22Rv1 (cell line): Measurements from ENCODE around the gene MRPL41.

Experiments
- H3K27ac ChIP-seq: fragments of 450-650 bp; 2 replicates; pipeline ENCODE4 v1.5.1; 2017
- ZFX ChIP-seq: fragments of 450-650 bp; IDR thresholded peaks from 2 replicates; pipeline ENCODE4 v1.6.1; 2017; ENCODE audit warnings: antibody characterized with exemption, borderline replicate concordance
- TF ChIP-seq, protein P1 (sequence below): fragments of 450-650 bp; IDR thresholded peaks from 2 replicates; pipeline ENCODE4 v1.5.1; 2017; ENCODE audit warnings: mild to moderate bottlenecking

The MRPL41 gene

DNA sequence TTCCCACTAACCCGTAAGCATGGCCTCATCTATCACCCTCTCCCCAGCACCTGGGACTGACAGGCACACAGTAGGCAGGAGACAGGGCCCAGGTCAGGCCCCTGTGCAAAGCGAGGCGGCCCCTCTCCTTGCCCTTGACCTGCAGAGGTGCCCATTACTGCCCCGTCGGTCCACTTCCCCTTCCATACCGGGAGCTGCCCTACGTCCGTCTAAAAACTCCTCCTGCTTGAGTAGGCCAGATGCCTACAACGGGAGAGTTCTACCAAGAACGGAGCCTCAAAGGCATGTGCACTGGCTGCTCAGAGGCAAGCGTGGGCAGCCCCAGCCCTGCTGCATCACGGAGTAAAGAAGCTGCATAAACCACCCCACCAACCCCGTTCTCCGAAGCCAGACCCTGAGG lies 31.7 kb downstream of the MRPL41 start:
- H3K27ac ChIP-seq, result no peak overlapping the region
- TF ChIP-seq ZFX, result no peak
- TF ChIP-seq, protein P1, sequence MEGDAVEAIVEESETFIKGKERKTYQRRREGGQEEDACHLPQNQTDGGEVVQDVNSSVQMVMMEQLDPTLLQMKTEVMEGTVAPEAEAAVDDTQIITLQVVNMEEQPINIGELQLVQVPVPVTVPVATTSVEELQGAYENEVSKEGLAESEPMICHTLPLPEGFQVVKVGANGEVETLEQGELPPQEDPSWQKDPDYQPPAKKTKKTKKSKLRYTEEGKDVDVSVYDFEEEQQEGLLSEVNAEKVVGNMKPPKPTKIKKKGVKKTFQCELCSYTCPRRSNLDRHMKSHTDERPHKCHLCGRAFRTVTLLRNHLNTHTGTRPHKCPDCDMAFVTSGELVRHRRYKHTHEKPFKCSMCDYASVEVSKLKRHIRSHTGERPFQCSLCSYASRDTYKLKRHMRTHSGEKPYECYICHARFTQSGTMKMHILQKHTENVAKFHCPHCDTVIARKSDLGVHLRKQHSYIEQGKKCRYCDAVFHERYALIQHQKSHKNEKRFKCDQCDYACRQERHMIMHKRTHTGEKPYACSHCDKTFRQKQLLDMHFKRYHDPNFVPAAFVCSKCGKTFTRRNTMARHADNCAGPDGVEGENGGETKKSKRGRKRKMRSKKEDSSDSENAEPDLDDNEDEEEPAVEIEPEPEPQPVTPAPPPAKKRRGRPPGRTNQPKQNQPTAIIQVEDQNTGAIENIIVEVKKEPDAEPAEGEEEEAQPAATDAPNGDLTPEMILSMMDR, result no peak

DNA sequence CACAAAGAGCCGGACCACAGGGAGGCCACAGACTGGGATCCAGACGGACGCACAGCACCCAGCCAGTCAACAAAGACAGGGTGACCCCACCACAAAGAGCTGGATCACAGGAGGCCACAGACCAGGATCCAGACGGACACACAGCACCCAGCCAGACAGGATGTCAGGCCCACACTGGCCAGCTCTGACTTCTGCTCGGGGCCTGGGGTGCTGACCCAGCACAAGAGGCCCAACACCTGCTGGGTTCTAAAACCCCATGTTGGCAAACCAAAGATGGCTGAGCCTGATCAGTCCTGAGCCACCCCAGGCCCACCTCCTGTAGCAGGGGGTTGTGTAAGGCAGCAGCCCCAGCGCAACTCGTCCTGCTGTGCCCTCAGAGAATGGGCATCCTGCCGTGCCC lies 32.3 kb downstream of the MRPL41 start:
- TF ChIP-seq, protein P1, result no peak
- TF ChIP-seq ZFX, result no peak
- no peak overlapping the region for H3K27ac ChIP-seq

DNA sequence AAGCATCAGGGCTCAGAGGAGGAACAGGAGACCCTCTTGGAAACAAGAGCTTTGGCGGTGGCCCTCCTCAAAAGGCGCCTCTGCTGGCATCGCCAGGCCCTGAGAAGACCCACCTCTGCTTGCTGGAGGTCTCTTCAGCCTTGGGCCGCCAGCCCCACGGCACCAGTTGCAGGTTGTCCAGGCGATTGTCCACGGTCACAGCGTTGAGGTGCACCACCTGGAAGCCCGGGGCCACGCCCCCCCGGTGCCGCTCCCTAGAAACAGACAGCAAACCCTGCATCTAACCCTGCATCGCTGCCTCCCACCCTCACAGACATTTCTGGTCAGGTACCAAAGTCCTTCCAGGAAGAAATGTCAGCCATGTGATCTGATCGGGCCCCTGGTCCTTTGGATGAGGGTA lies 35.2 kb downstream of the MRPL41 start:
- no peak overlapping the region for H3K27ac ChIP-seq
- TF ChIP-seq, protein P1, result no peak
- TF ChIP-seq ZFX, result no peak

DNA sequence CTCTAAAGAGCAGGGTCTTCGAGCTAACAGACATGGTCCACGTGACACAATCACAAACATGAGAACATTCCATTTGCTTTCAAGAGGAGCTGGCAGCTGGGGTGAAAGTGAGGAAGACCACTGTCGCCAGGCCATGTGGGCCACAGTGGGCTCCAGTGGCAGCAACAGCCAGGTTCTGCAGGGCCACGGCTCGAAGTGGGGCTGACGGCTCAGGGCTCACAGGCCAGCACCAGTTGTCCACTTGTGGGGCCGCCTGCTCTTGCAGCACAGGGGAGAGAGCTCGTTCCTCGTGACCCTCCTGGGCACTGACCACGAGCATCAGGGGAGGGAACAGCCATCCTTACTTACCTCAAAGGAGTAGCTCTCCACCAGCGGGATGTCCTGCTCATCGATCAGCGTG lies 36.6 kb downstream of the MRPL41 start:
- no peak overlapping the region for H3K27ac ChIP-seq
- no peak for TF ChIP-seq ZFX
- TF ChIP-seq, protein P1, result no peak

DNA sequence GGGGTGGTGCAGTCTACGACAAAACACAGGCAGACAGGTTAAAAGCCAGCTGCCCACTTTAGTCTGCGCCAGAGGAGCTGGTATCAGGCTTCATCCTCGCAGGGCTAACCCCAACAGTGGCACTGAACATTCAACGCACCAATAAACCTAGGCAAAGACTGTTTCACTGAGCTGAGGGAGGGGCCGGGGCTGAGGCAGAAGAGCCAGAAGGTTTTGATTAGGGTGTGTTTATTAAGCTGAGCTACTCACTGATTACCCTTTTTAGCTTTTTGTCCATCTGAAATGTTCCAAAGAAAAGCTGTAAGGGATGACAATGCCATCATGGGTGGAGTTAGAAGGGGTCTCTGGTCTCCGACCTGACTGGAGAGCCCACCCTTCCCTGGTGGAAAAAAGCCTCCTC lies 37.2 kb downstream of the MRPL41 start:
- peak overlapping the region; percentile 67 for H3K27ac ChIP-seq
- no peak for TF ChIP-seq ZFX
- TF ChIP-seq, protein P1, result no peak

DNA sequence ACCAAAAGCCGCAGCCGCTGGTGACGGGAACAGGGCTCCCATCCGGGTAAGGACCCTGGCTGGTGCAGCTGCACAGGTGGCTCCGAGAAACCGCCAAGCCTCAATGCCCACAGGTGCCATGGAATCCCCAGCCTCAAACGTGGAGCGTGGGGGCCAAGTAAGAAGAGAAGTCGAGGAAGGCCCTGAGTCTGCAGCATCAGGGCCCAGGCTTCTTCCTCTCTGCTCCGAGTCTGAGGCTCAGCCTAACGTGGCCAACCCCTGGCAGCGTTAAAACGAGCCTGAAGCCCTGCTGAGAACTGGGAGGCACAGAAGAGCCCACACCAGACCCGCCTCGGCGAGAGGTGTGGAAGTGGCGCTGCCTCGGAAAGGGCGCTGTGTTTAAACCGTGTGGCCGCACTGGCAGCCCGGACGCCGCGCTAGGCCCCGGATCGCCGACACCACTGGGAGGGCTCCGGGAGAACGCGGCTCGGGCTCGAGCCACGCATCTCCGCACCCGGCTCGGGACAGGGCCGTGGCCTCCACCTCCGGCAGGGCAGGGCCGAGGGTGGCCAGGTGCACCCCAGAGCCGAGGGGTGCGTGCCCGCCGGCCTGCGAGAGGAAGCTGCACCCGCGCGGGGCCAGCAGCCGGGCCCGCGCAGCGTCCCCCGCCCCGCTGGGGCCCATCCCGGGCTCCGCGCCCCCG lies 37.9 kb downstream of the MRPL41 start:
- TF ChIP-seq ZFX, result no peak
- TF ChIP-seq, protein P1, result no peak

DNA sequence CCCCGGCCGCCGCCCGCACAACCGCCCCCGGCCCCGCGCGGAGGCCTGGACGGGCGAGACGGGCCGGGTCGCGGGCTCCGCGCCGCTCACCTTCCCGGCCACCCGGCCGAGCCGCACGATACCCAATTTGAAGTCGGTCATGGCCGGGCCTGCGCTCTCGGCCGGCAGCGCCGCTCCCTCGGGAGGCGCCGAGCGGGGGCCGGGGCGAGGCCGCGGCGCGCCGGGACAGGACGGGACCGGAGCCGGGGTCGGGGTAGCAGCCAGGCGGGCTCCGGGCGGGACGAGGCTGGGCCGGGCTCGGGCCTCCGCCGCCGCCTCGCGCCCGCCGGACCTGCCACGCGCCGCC lies 38.4 kb downstream of the MRPL41 start:
- TF ChIP-seq, protein P1, result no peak
- TF ChIP-seq ZFX, result no peak
- peak overlapping the region; percentile 67 for H3K27ac ChIP-seq

More for the DNA sequence above, 37.9 kb downstream of the MRPL41 start:
- peak overlapping the region; percentile 67 for H3K27ac ChIP-seq
